Stimulated activated memory B cell treated with anti-CD40 and anti-IgM and Interleukin-4, amounts not matched to agents 10 μg/mL and 1 μg/mL and 100 μg/mL, for 72 hours (primary cell): ENCODE results near the gene CDK18.

ENCODE experiments used
- ATAC-seq: fragments of 150-1000 bp; cut with Tn5 transposase; 2 replicates; pipeline ENCODE4 v1.10.0; 2021
- H3K27ac Mint-ChIP-seq: one replicate; pipeline ENCODE4 v1.8.0; 2022; ENCODE audit warnings: mild to moderate bottlenecking, mixed read lengths
- H3K27me3 Mint-ChIP-seq: one replicate; pipeline ENCODE4 v1.8.0; 2022; ENCODE audit warnings: mixed read lengths
- H3K36me3 Mint-ChIP-seq: one replicate; pipeline ENCODE4 v1.8.0; 2022; ENCODE audit warnings: mixed read lengths
- H3K4me1 Mint-ChIP-seq: one replicate; pipeline ENCODE4 v1.8.0; 2022; ENCODE audit warnings: mixed read lengths
- H3K4me3 Mint-ChIP-seq: one replicate; pipeline ENCODE4 v1.8.0; 2022; ENCODE audit warnings: mild to moderate bottlenecking, moderate library complexity, mixed read lengths
- H3K9me3 Mint-ChIP-seq: one replicate; pipeline ENCODE4 v1.8.0; 2022; ENCODE audit warnings: mixed read lengths

Gene CDK18

DNA sequence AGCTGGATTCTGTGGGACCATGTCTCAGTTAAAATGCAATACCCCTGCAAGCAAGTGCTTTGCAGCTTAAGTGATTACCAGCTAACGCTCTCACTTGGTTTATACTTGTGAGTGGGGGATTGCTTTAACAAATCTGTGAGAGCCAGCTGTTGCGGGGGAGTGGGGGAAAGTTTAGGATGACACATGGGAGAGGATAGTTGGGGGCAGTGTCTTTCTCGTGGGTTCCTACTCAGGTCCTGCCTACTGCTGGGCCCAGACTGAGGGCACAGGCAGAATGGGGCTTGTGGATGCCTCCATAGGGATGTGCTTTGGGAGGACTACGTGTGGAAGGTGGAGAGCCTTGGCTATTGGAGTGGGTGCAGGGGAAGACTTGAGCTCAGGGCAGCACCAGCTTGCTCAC, 67.3 kb downstream of the CDK18 start:
- H3K9me3 Mint-ChIP-seq = no peaks in the 10 kb centered on the region
- no peak for ATAC-seq
- H3K27me3 Mint-ChIP-seq = peaks cover 51% of the 10 kb centered on the region
- no peak overlapping the region for H3K27ac Mint-ChIP-seq
- H3K4me3 Mint-ChIP-seq = no peak overlapping the region
- H3K36me3 Mint-ChIP-seq = no peaks in the 10 kb centered on the region
- no peaks in the 10 kb centered on the region for H3K4me1 Mint-ChIP-seq

- Mint-ChIP-seq H3K4me3 (no peak overlapping the region), H3K36me3 (no peaks in the 10 kb centered on the region), H3K9me3 (no peaks in the 10 kb centered on the region), H3K27me3 (peaks cover 51% of the 10 kb centered on the region), H3K27ac (no peak overlapping the region), H3K4me1 (no peaks in the 10 kb centered on the region)
- ATAC-seq = no peak
Measured at GRCh38 chr1:205572421-205572820, 68.0 kb downstream of the CDK18 start.

GRCh38 chr1:205575294-205575885, 70.9 kb downstream of the CDK18 start:
- no peaks in the 10 kb centered on the region for H3K9me3 Mint-ChIP-seq
- H3K4me3 Mint-ChIP-seq = no peak overlapping the region
- H3K36me3 Mint-ChIP-seq = no peaks in the 10 kb centered on the region
- ATAC-seq = no peak
- peaks cover 43% of the 10 kb centered on the region for H3K27me3 Mint-ChIP-seq
- H3K27ac Mint-ChIP-seq = no peak overlapping the region
- H3K4me1 Mint-ChIP-seq = no peaks in the 10 kb centered on the region

GRCh38 chr1:205576011-205576410, 71.5 kb downstream of the CDK18 start:
- H3K4me1 Mint-ChIP-seq = no peaks in the 10 kb centered on the region
- H3K9me3 Mint-ChIP-seq = no peaks in the 10 kb centered on the region
- ATAC-seq = no peak
- H3K36me3 Mint-ChIP-seq = no peaks in the 10 kb centered on the region
- peaks cover 48% of the 10 kb centered on the region for H3K27me3 Mint-ChIP-seq
- no peak overlapping the region for H3K4me3 Mint-ChIP-seq
- H3K27ac Mint-ChIP-seq = no peak overlapping the region

- Mint-ChIP-seq H3K9me3 (no peaks in the 10 kb centered on the region), H3K27ac (no peak overlapping the region), H3K4me1 (peaks cover 8% of the 10 kb centered on the region), H3K4me3 (no peak overlapping the region), H3K36me3 (no peaks in the 10 kb centered on the region), H3K27me3 (peaks cover 56% of the 10 kb centered on the region)
- no peak for ATAC-seq
Measured at GRCh38 chr1:205576805-205577761, 72.6 kb downstream of the CDK18 start.

GRCh38 chr1:205577874-205578658, 73.6 kb downstream of the CDK18 start:
- ATAC-seq = no peak

GRCh38 chr1:205578780-205579571, 74.5 kb downstream of the CDK18 start:
- Mint-ChIP-seq H3K27me3 (peaks cover 43% of the 10 kb centered on the region), H3K4me1 (peaks cover 24% of the 10 kb centered on the region), H3K9me3 (no peaks in the 10 kb centered on the region), H3K36me3 (no peaks in the 10 kb centered on the region), H3K27ac (no peak overlapping the region), H3K4me3 (no peak overlapping the region)
- ATAC-seq = no peak

More at GRCh38 chr1:205577874-205578658, 73.6 kb downstream of the CDK18 start:
- H3K27me3 Mint-ChIP-seq = peaks cover 47% of the 10 kb centered on the region
- H3K27ac Mint-ChIP-seq = no peak overlapping the region
- H3K4me1 Mint-ChIP-seq = peaks cover 18% of the 10 kb centered on the region
- no peak overlapping the region for H3K4me3 Mint-ChIP-seq
- H3K9me3 Mint-ChIP-seq = no peaks in the 10 kb centered on the region
- H3K36me3 Mint-ChIP-seq = no peaks in the 10 kb centered on the region

DNA sequence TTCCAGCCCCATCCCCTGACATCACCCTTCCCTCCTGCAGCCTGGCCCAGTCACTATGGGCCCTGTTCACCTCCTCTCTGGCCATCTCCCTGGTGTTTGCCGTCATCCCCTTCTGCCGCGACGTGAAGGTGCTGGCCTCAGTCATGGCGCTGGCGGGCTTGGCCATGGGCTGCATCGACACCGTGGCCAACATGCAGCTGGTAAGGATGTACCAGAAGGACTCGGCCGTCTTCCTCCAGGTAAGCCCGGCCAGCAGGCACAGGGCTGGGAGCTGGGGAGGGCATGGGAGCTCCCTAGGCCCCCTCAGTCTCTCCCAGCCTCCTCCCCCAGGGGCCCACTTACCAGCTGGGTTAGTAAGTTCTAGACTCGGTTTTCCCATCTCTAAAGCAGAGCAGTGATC, 75.2 kb downstream of the CDK18 start:
- H3K9me3 Mint-ChIP-seq = no peaks in the 10 kb centered on the region

DNA sequence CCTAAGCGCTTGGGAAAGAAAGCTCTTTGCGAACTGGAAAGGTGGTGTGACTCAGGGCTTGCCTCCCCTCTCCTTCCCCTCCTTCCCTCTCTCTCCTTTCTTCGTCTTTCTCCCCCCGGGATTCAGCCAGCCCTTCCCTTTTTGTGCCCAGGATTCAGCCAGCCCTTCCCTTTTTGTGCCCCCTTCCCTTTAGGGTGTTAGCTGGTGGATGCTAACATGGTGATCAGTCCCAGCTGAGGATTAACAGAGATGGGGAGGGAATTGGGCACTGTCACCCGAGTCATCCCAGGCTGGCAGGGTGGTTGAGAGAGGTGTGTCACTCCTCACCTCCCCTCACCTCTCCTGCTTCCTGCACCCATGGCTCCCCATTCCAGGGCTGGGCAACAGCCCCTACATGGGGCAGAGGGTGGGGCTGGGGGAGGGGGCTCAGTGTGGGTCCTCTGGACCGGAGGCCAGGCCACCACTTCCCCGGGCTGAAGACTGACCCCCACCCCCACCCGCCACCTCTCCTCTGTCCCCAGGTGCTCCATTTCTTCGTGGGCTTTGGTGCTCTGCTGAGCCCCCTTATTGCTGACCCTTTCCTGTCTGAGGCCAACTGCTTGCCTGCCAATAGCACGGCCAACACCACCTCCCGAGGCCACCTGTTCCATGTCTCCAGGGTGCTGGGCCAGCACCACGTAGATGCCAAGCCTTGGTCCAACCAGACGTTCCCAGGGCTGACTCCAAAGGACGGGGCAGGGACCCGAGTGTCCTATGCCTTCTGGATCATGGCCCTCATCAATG, 75.9 kb downstream of the CDK18 start:
- H3K27me3 Mint-ChIP-seq = peaks cover 43% of the 10 kb centered on the region
- H3K9me3 Mint-ChIP-seq = no peaks in the 10 kb centered on the region
- H3K27ac Mint-ChIP-seq = no peak overlapping the region
- peaks cover 31% of the 10 kb centered on the region for H3K4me1 Mint-ChIP-seq
- H3K36me3 Mint-ChIP-seq = no peaks in the 10 kb centered on the region
- no peak overlapping the region for H3K4me3 Mint-ChIP-seq
- no peak for ATAC-seq

More for the DNA sequence above, 75.2 kb downstream of the CDK18 start:
- no peak for ATAC-seq
- Mint-ChIP-seq H3K4me3 (no peak overlapping the region), H3K27ac (no peak overlapping the region), H3K27me3 (peaks cover 43% of the 10 kb centered on the region), H3K4me1 (peaks cover 25% of the 10 kb centered on the region), H3K36me3 (no peaks in the 10 kb centered on the region)

- Mint-ChIP-seq H3K27me3 (peaks cover 43% of the 10 kb centered on the region), H3K36me3 (no peaks in the 10 kb centered on the region), H3K4me1 (peaks cover 36% of the 10 kb centered on the region), H3K9me3 (no peaks in the 10 kb centered on the region), H3K27ac (no peak overlapping the region), H3K4me3 (no peak overlapping the region)
- ATAC-seq = no peak
Measured at GRCh38 chr1:205580923-205581180, 76.4 kb downstream of the CDK18 start.

DNA sequence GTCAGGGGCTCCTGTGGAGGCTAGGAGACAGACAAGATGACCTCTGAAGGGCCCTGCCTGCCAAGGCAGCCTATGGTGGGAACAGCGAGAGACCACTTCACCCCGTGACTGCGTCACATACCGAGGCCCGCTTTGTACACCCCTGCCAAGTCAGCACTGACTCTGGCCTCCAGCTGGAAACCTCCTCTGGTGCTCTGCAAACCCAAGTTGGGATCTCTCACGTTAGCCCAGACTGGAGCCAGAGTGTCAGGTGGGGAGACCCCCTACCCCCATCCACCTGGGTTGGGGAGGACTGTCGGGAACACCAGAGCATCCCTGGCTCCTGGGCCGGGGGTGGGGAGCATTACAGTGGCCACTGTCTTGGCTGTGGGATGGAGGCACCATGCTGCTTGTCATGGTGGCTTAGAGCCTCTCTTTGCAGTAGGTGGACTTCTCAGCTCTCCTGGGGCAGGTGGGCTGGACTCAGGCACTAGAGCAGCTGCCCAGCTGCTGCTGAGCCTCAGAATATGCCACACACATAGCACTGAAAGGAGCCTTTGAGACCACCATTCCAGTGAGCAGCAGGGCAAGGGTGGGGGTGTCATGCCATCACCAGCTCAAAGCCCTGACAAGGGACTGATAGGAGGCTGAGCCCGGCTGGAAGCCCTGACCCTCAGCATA, 77.0 kb downstream of the CDK18 start:
- Mint-ChIP-seq H3K27me3 (peaks cover 43% of the 10 kb centered on the region), H3K4me1 (peaks cover 41% of the 10 kb centered on the region), H3K27ac (peak overlapping the region; percentile 60), H3K9me3 (no peaks in the 10 kb centered on the region), H3K36me3 (no peaks in the 10 kb centered on the region), H3K4me3 (no peak overlapping the region)
- ATAC-seq = no peak

DNA sequence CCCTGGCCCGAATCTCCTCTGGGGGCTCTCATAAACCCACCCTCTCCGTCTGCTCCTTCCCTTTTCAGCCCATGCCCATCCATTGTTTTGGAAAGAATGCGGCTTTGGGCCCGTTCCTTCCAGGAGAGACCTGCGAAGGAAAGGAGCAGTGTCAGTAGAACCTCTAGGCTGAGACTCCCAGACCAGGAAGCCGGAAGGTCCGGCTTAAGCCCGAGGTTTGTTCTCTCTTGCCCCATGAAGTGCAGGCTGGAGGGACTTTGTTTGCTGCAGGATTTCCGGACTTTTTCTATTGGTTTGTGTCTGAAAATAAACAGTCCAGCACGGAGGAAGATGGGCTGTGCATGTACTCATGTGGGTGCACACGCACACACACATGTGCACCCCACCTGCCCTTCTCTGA, 77.6 kb downstream of the CDK18 start:
- peak overlapping the region; percentile 60 for H3K27ac Mint-ChIP-seq
- H3K4me3 Mint-ChIP-seq = no peak overlapping the region
- no peaks in the 10 kb centered on the region for H3K36me3 Mint-ChIP-seq
- no peak for ATAC-seq
- H3K9me3 Mint-ChIP-seq = no peaks in the 10 kb centered on the region
- H3K27me3 Mint-ChIP-seq = peaks cover 38% of the 10 kb centered on the region
- peaks cover 42% of the 10 kb centered on the region for H3K4me1 Mint-ChIP-seq
